GM19351 (cell line): ENCODE measurements around the gene SLC12A9.

Experiments
- ATAC-seq: cut with Tn5 transposase; IDR thresholded peaks from one replicate; pipeline ENCODE4 v1.9.1; 2021; ENCODE audit warnings: mild to moderate bottlenecking, moderate library complexity; ENCODE audit not compliant: unreplicated experiment

SLC12A9 gene

GRCh38 chr7:100882201-100882600 is 29.7 kb downstream of the SLC12A9 start:
- no peak for ATAC-seq

- no peak for ATAC-seq
Measured at GRCh38 chr7:100882785-100883526, 30.4 kb downstream of the SLC12A9 start.

GRCh38 chr7:100884736-100885439 is 32.4 kb downstream of the SLC12A9 start:
- no peak for ATAC-seq

- no peak for ATAC-seq
Measured at GRCh38 chr7:100885440-100886141, 33.1 kb downstream of the SLC12A9 start.

- ATAC-seq, result no peak
Measured at GRCh38 chr7:100886142-100886935, 33.8 kb downstream of the SLC12A9 start.

- no peak for ATAC-seq
Measured at GRCh38 chr7:100886936-100887515, 34.5 kb downstream of the SLC12A9 start.

GRCh38 chr7:100887516-100888290 is 35.2 kb downstream of the SLC12A9 start:
- peak; percentile 56 for ATAC-seq

- no peak for ATAC-seq
Measured at GRCh38 chr7:100888291-100888987, 35.9 kb downstream of the SLC12A9 start.

- ATAC-seq, result peak; percentile 24
Measured at GRCh38 chr7:100888988-100889750, 36.7 kb downstream of the SLC12A9 start, which contains the start of gene UFSP1. Gene UFSP1, minus strand, starts transcription at chr7:100889715. Its CDS starts 444 bp downstream, at chr7:100889271.

- no peak for ATAC-seq
Measured at GRCh38 chr7:100890653-100891567, 38.4 kb downstream of the SLC12A9 start.

GRCh38 chr7:100891568-100892247 is 39.2 kb downstream of the SLC12A9 start:
- ATAC-seq, result no peak

- no peak for ATAC-seq
Measured at GRCh38 chr7:100892364-100893317, 40.1 kb downstream of the SLC12A9 start.

- ATAC-seq, result no peak
Measured at GRCh38 chr7:100893318-100893895, 40.9 kb downstream of the SLC12A9 start.

GRCh38 chr7:100893910-100894721 is 41.6 kb downstream of the SLC12A9 start:
- no peak for ATAC-seq
